ENCODE results near the gene LSAMP.

GRCh38 chr3:116238846-116239565 is 206.3 kb downstream of the LSAMP start:
- TF ChIP-seq CTCF (IDR thresholded peaks at IDR 0.05; ENCODE audit: extremely low read depth in 1 of 2, insufficient read depth in 1 of 2, low read depth in 1 of 2, low read length in 2 of 2): no peak
- TF ChIP-seq JUN (IDR thresholded peaks at IDR 0.05; ENCODE audit: borderline replicate concordance, insufficient read depth, insufficient read length, low read depth): no peak
- TF ChIP-seq POLR2A (IDR thresholded peaks at IDR 0.05; ENCODE audit: low read depth, low read length): no peak
- TF ChIP-seq FOS (IDR thresholded peaks at IDR 0.05; ENCODE audit: borderline replicate concordance, insufficient read depth, low read length): no peak
